Activated naive CD4-positive, alpha-beta T cell treated with anti-CD3 and anti-CD28 coated beads, Interleukin-2, amount 10 ng/mL, durations not matched to agents 7 days and 5 days (primary cell): Measurements from ENCODE around the gene EWSR1.
"Not testable (repeated sequence)": the region's sequence is repeated elsewhere in the genome, so short reads cannot be mapped to it uniquely, and the experiment has no call there.

Experiments
- CTCF ChIA-PET: fragments of 350-600 bp; sonication (Branson Sonifier 250); formaldehyde crosslinking; loops from one replicate; lab custom pipeline; 2021; ENCODE audit warnings: antibody characterized with exemption; lab: Charles Lee
- DNase-seq: peaks from one replicate; pipeline ENCODE4 v3.0.0-alpha.2; 2020
- H3K27ac Mint-ChIP-seq: one replicate; pipeline ENCODE4 v1.8.0; 2021; ENCODE audit warnings: mild to moderate bottlenecking, moderate library complexity, mixed read lengths
- H3K27me3 Mint-ChIP-seq: one replicate; pipeline ENCODE4 v1.8.0; 2021; ENCODE audit warnings: mild to moderate bottlenecking, mixed read lengths
- H3K36me3 Mint-ChIP-seq: one replicate; pipeline ENCODE4 v1.8.0; 2021; ENCODE audit warnings: mixed read lengths
- H3K4me1 Mint-ChIP-seq: one replicate; pipeline ENCODE4 v1.8.0; 2021; ENCODE audit warnings: mixed read lengths
- H3K4me3 Mint-ChIP-seq: one replicate; pipeline ENCODE4 v1.8.0; 2021; ENCODE audit warnings: mild to moderate bottlenecking, moderate library complexity, mixed read lengths
- H3K9me3 Mint-ChIP-seq: one replicate; pipeline ENCODE4 v1.8.0; 2021; ENCODE audit warnings: mixed read lengths

Gene EWSR1, protein sequence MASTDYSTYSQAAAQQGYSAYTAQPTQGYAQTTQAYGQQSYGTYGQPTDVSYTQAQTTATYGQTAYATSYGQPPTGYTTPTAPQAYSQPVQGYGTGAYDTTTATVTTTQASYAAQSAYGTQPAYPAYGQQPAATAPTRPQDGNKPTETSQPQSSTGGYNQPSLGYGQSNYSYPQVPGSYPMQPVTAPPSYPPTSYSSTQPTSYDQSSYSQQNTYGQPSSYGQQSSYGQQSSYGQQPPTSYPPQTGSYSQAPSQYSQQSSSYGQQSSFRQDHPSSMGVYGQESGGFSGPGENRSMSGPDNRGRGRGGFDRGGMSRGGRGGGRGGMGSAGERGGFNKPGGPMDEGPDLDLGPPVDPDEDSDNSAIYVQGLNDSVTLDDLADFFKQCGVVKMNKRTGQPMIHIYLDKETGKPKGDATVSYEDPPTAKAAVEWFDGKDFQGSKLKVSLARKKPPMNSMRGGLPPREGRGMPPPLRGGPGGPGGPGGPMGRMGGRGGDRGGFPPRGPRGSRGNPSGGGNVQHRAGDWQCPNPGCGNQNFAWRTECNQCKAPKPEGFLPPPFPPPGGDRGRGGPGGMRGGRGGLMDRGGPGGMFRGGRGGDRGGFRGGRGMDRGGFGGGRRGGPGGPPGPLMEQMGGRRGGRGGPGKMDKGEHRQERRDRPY

DNA sequence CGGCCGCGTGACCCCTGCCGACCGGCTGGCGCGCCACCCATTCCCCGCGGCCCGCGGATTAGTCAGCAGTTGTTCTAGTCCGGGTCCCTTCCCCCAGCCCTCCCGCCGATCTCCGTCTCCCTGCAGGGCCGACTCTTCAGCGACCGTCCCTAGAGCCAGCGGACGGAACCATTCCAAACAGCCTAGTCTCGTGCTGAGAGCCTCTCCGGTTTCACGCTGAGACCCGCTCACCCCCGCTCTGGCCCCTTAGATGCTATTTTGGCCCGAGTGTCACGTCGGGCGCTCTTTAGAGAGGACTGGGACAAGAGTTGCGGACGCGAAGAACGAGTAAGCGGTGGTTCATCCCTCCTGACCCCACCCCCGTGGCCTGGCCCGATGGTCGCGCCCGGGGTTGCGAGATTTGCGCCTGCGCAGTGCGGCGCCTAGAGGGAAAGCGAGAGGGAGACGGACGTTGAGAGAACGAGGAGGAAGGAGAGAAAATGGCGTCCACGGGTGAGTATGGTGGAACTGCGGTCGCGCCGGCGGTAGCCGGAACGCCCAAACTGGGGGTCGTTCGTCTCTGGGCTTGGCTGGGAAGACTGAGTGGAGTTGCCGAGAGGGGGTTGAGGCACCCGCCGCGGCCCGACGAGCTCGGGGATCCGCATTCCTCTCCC, at the start of gene EWSR1, which contains the start of gene RHBDD3:
Gene EWSR1, plus strand, starts transcription at position 411 of the 653 bp plus-strand sequence. Its CDS starts 69 bp downstream, at position 480.
Gene RHBDD3, minus strand, starts transcription at position 124 of the 653 bp plus-strand sequence. CDS start 2,355 bp downstream, outside the sequence.
- H3K27ac Mint-ChIP-seq, result peak within 1 kb of the TSS; percentile 96
- CTCF ChIA-PET, result no interaction called here

GRCh38 chr22:29218758-29219408, 49.2 kb upstream of the EWSR1 start:
- H3K27me3 Mint-ChIP-seq, result peaks cover 36% of the 10 kb centered on the region

More for the DNA sequence above, at the start of gene EWSR1, which contains the start of gene RHBDD3:
- peak; percentile 95 for DNase-seq
- H3K4me1 Mint-ChIP-seq, result peaks cover 50% of the 10 kb centered on the region
- no peaks in the 10 kb centered on the region for H3K9me3 Mint-ChIP-seq
- peak within 1 kb of the TSS; percentile 84 for H3K4me3 Mint-ChIP-seq
- peaks cover 5% of the 10 kb centered on the region for H3K27me3 Mint-ChIP-seq
- H3K36me3 Mint-ChIP-seq, result peaks cover 49% of the 10 kb centered on the region

DNA sequence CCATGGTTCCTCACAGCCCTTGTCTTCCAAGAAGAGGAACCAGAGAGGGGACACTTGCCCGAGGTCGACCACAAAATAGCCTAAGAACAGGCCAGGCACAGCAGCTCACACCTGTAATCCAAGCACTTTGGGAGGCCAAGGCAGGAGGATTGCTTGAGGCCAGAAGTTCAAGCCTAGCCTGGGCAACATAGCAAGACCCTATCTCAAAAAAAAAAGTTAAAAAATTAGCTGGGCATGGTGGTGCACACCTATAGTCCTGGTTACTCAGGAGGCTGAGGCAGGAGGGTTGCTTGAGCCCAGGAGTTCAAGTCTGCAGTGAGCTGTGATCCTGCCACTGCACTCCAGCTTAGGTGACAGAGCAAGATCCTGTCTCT, 48.7 kb upstream of the EWSR1 start:
- H3K27me3 Mint-ChIP-seq, result peaks cover 31% of the 10 kb centered on the region
- not testable (repeated sequence) for H3K9me3 Mint-ChIP-seq, H3K4me3 Mint-ChIP-seq, DNase-seq, H3K4me1 Mint-ChIP-seq, H3K36me3 Mint-ChIP-seq, H3K27ac Mint-ChIP-seq
- CTCF ChIA-PET, result interaction anchor here (1.2 kb wide), 1 partner anchor 102 kb away, joined by 3 read pairs; no protein-coding TSS in a partner anchor

More at GRCh38 chr22:29218758-29219408, 49.2 kb upstream of the EWSR1 start:
- Mint-ChIP-seq H3K36me3 (no peaks in the 10 kb centered on the region), H3K4me1 (no peaks in the 10 kb centered on the region), H3K27ac (no peak overlapping the region), H3K4me3 (no peak overlapping the region), H3K9me3 (no peaks in the 10 kb centered on the region)
- CTCF ChIA-PET, result interaction anchor here (1.2 kb wide), 1 partner anchor 102 kb away, joined by 3 read pairs; no protein-coding TSS in a partner anchor
- no peak for DNase-seq

GRCh38 chr22:29219881-29220670, 48.0 kb upstream of the EWSR1 start:
- CTCF ChIA-PET, result interaction anchor here (1.2 kb wide), 1 partner anchor 103 kb away, joined by 3 read pairs; no protein-coding TSS in a partner anchor
- H3K4me1 Mint-ChIP-seq, result no peaks in the 10 kb centered on the region
- H3K36me3 Mint-ChIP-seq, result no peaks in the 10 kb centered on the region
- H3K27me3 Mint-ChIP-seq, result peaks cover 31% of the 10 kb centered on the region
- H3K4me3 Mint-ChIP-seq, result no peak overlapping the region
- H3K27ac Mint-ChIP-seq, result no peak overlapping the region
- no peak for DNase-seq
- no peaks in the 10 kb centered on the region for H3K9me3 Mint-ChIP-seq

- CTCF ChIA-PET, result no interaction called here
Measured at GRCh38 chr22:29224121-29224858, 43.8 kb upstream of the EWSR1 start.

DNA sequence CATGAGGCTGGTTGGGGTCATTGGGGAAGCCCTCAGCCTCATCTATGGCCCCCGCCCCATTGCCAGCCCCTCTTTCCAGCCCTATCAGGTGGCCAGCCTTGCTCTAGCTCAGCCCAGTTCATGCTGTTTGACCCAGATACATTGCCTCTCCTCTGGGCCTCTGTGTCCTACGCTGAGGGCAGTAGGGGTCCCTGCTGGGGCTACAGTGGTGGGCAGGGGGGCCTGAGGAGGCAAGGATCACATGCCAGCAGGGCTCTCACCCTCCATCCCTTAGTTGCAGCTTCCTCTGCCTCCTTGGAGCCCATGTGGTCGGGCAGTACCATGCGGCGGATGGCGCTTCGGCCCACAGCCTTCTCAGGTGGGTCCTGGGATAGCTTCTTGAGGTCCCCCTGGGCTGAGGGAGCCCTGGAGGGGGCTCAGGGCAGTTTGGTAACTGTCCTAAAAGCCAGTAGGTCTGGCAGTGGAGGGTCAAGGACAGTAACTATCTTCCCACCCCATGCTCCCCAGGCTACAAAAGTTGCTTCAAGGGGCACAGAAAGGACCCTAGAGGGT, 43.1 kb upstream of the EWSR1 start:
- no peaks in the 10 kb centered on the region for H3K4me1 Mint-ChIP-seq
- no peaks in the 10 kb centered on the region for H3K36me3 Mint-ChIP-seq
- no peaks in the 10 kb centered on the region for H3K9me3 Mint-ChIP-seq
- peaks cover 21% of the 10 kb centered on the region for H3K27me3 Mint-ChIP-seq
- no peak overlapping the region for H3K4me3 Mint-ChIP-seq
- DNase-seq, result no peak
- CTCF ChIA-PET, result no interaction called here
- no peak overlapping the region for H3K27ac Mint-ChIP-seq

More at GRCh38 chr22:29224121-29224858, 43.8 kb upstream of the EWSR1 start:
- H3K36me3 Mint-ChIP-seq, result no peaks in the 10 kb centered on the region
- H3K27me3 Mint-ChIP-seq, result peaks cover 22% of the 10 kb centered on the region
- no peak overlapping the region for H3K27ac Mint-ChIP-seq
- H3K4me3 Mint-ChIP-seq, result no peak overlapping the region
- DNase-seq, result no peak
- H3K4me1 Mint-ChIP-seq, result no peaks in the 10 kb centered on the region
- no peaks in the 10 kb centered on the region for H3K9me3 Mint-ChIP-seq

DNA sequence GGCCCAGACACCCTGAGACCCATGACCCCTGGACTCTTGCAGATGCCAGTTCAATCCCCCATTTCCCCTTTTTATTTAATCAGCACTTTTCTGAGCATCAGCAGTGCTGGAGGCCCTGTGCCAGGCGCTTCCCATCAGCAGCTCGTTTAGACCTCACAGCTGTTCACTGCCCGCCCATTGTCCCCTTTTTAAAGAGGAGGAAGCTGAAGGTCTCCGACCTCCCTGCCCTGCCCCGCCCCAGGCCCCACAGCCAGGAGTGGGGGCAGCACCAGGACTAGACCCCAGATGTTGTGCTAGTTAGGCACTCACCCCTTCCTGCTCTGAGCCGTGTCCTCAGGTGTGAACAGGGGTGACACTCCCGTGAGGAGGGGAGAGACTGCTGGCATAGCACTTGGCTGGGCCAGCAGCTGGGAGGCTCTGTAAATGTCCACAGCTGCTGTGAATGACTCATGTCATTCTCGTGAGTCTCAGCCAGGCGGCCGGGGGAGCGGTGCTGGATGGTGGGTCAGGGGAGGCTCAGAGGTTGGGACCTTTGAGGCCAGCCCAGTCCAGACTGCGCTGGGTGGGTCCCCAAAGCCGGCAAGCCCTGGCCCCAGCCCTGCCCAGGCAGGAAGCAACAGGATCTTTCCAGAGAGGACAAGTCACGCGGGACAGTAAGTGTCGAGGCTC, 42.5 kb upstream of the EWSR1 start:
- Mint-ChIP-seq H3K27ac (no peak overlapping the region), H3K27me3 (peaks cover 15% of the 10 kb centered on the region), H3K4me1 (no peaks in the 10 kb centered on the region), H3K4me3 (no peak overlapping the region), H3K9me3 (no peaks in the 10 kb centered on the region), H3K36me3 (no peaks in the 10 kb centered on the region)
- DNase-seq, result no peak
- CTCF ChIA-PET, result no interaction called here

- H3K36me3 Mint-ChIP-seq, result no peaks in the 10 kb centered on the region
- H3K4me1 Mint-ChIP-seq, result no peaks in the 10 kb centered on the region
- peaks cover 6% of the 10 kb centered on the region for H3K27me3 Mint-ChIP-seq
- no peak overlapping the region for H3K27ac Mint-ChIP-seq
- H3K4me3 Mint-ChIP-seq, result no peak overlapping the region
- H3K9me3 Mint-ChIP-seq, result no peaks in the 10 kb centered on the region
- DNase-seq, result no peak
- CTCF ChIA-PET, result no interaction called here
Measured at GRCh38 chr22:29226351-29226981, 41.6 kb upstream of the EWSR1 start.

DNA sequence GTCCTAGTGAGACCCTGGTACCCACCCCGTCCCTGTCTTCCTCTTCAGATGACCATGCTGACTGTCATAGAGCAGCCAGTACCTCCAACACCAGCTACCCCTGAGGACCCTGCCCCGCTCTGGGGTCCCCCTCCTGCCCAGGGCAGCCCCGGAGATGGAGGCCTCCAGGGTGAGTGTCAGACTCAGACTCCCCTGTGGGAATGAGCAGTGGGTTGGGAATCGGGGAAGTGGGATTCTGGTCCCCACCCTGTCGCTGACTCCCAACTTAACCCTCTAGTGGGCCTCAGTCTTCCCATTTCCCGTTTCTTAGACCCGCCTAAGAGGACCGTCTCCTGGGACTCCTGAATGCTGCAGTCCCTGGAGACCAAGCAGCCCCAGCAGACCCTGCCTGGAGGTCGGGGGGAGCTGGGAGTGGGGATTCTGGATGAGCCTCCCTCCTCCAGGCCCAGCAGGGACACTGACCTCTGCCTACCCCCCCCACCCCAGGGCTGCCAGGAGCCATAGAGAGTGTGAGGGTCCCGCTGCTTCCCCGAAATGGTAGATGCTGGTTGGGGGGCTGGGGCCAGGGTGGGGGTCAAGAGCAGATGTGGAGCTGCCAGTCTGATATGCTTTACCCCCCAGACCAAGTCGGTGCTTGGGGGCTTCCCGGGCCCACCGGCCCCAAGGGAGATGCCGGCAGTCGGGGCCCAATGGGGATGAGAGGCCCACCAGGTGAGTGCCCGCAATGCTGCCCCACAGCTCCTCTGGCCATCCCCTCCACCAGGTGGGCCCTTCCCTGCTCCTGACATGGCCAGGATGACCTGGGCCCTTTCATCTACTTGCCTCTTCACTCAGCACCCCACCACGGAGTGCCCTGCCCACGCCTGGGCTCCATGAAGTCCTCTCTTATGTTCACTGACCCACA, 36.8 kb upstream of the EWSR1 start:
- CTCF ChIA-PET, result no interaction called here
- DNase-seq, result no peak

GRCh38 chr22:29231971-29232959, 35.8 kb upstream of the EWSR1 start:
- H3K9me3 Mint-ChIP-seq, result peaks cover 1% of the 10 kb centered on the region
- DNase-seq, result no peak
- no peak overlapping the region for H3K4me3 Mint-ChIP-seq
- no peaks in the 10 kb centered on the region for H3K36me3 Mint-ChIP-seq
- H3K27me3 Mint-ChIP-seq, result peaks cover 3% of the 10 kb centered on the region
- peak overlapping the region; percentile 33 for H3K27ac Mint-ChIP-seq
- H3K4me1 Mint-ChIP-seq, result no peaks in the 10 kb centered on the region
- CTCF ChIA-PET, result no interaction called here

More for the DNA sequence above, 36.8 kb upstream of the EWSR1 start:
- Mint-ChIP-seq H3K36me3 (no peaks in the 10 kb centered on the region), H3K27me3 (peaks cover 3% of the 10 kb centered on the region), H3K4me3 (no peak overlapping the region), H3K27ac (no peak overlapping the region), H3K9me3 (peaks cover 1% of the 10 kb centered on the region), H3K4me1 (no peaks in the 10 kb centered on the region)
